Kasumi-1 (cell line): ENCODE results near the gene SIMC1.

ENCODE experiments used
- DNase-seq, 2 experiments: peaks; one replicate each; lab custom pipeline; 2025; lab: John Stamatoyannopoulos, UW

Gene SIMC1

GRCh38 chr5:176361437-176362232, 123.4 kb downstream of the SIMC1 start, which contains the start of gene KIAA1191:
Gene KIAA1191 (minus strand): TSS chr5:176361764. CDS start chr5:176359508, 2,256 bp downstream.
- DNase-seq: peak; percentile 87 to 92

- no peak for DNase-seq
These were observed 123.9 kb downstream of the SIMC1 start for GRCh38 chr5:176362233-176362490.

GRCh38 chr5:176364765-176365350, 126.6 kb downstream of the SIMC1 start:
- peak in 1 of 2 experiments; percentile 9 for DNase-seq

GRCh38 chr5:176365351-176366231, 127.4 kb downstream of the SIMC1 start, which contains the start of gene ARL10:
Gene ARL10 (plus strand): TSS chr5:176365487. CDS start chr5:176365564, 77 bp downstream.
- DNase-seq: peak in 1 of 2 experiments; percentile 30

- no peak for DNase-seq
These were observed 128.1 kb downstream of the SIMC1 start for GRCh38 chr5:176366232-176366894.

- no peak for DNase-seq
These were observed 130.5 kb downstream of the SIMC1 start for GRCh38 chr5:176368726-176369125.

GRCh38 chr5:176369934-176370711, 131.9 kb downstream of the SIMC1 start:
- DNase-seq: no peak

- DNase-seq: no peak
These were observed 133.7 kb downstream of the SIMC1 start for GRCh38 chr5:176371621-176372539.

GRCh38 chr5:176373100-176373818, 135.0 kb downstream of the SIMC1 start:
- peak; percentile 9 to 12 for DNase-seq

- DNase-seq: peak; percentile 72 to 80
These were observed 141.7 kb downstream of the SIMC1 start for GRCh38 chr5:176379881-176380280.

GRCh38 chr5:176381423-176381822, 143.2 kb downstream of the SIMC1 start:
- DNase-seq: no peak

- no peak for DNase-seq
These were observed 143.8 kb downstream of the SIMC1 start for GRCh38 chr5:176381979-176382378.

- no peak for DNase-seq
These were observed 144.5 kb downstream of the SIMC1 start for GRCh38 chr5:176382721-176383120.

- no peak for DNase-seq
These were observed 145.2 kb downstream of the SIMC1 start for GRCh38 chr5:176383248-176383905.

- DNase-seq: no peak
These were observed 145.7 kb downstream of the SIMC1 start for GRCh38 chr5:176383961-176384360.

GRCh38 chr5:176384366-176384930, 146.2 kb downstream of the SIMC1 start:
- DNase-seq: no peak

- no peak for DNase-seq
These were observed 146.8 kb downstream of the SIMC1 start for GRCh38 chr5:176384991-176385390.

GRCh38 chr5:176386491-176386890, 148.3 kb downstream of the SIMC1 start:
- no peak for DNase-seq
